Brain microvascular endothelial cell (primary cell): ENCODE data around the gene EPM2A.

ENCODE experiments used
- DNase-seq: peaks from one replicate; pipeline ENCODE4 v3.0.0-alpha.2; 2020
- H3K27ac ChIP-seq: fragments of 250-450 bp; sonication (Bioruptor Pico); 2 replicates; pipeline ENCODE4 v1.5.1; 2020; ENCODE audit warnings: mild to moderate bottlenecking, moderate library complexity
- H3K27me3 ChIP-seq: fragments of 250-450 bp; sonication (Bioruptor Pico); replicated peaks from 2 replicates; pipeline ENCODE4 v1.5.1; 2020; ENCODE audit warnings: mild to moderate bottlenecking
- H3K36me3 ChIP-seq: fragments of 250-450 bp; sonication (Bioruptor Pico); replicated peaks from 2 replicates; pipeline ENCODE4 v1.5.1; 2020; ENCODE audit warnings: mild to moderate bottlenecking
- H3K4me3 ChIP-seq: 2 replicates; pipeline ENCODE4 v1.5.1; 2011; ENCODE audit warnings: low read depth, mild to moderate bottlenecking, control low read depth, low read length, moderate library complexity
- CTCF ChIP-seq: IDR thresholded peaks from 2 replicates; pipeline ENCODE4 v1.5.1; 2011; ENCODE audit warnings: low read depth, mild to moderate bottlenecking, moderate library complexity, low read length, control low read depth, inconsistent platforms; ENCODE audit errors: missing control alignments
- in situ Hi-C: cut with HindIII; loops from 2 replicates; pipeline ENCODE4 v1.10.0; 2017; ENCODE audit warnings: low sequenced_read_pairs, low pct_ligation_motif_present

EPM2A gene

GRCh38 chr6:145631374-145631773, 103.9 kb downstream of the EPM2A start:
- no peaks in the 10 kb centered on the region for H3K36me3 ChIP-seq
- H3K27me3 ChIP-seq = no peaks in the 10 kb centered on the region
- TF ChIP-seq CTCF = no peak
- no peak overlapping the region for H3K27ac ChIP-seq
- DNase-seq = no peak
- in situ Hi-C loops = no loop called here
- H3K4me3 ChIP-seq = no peak overlapping the region

GRCh38 chr6:145630598-145630997, 104.7 kb downstream of the EPM2A start:
- in situ Hi-C loops = no loop called here
- Histone ChIP-seq H3K36me3 (no peaks in the 10 kb centered on the region), H3K4me3 (no peak overlapping the region), H3K27me3 (no peaks in the 10 kb centered on the region), H3K27ac (no peak overlapping the region)
- no peak for TF ChIP-seq CTCF
- DNase-seq = no peak

DNA sequence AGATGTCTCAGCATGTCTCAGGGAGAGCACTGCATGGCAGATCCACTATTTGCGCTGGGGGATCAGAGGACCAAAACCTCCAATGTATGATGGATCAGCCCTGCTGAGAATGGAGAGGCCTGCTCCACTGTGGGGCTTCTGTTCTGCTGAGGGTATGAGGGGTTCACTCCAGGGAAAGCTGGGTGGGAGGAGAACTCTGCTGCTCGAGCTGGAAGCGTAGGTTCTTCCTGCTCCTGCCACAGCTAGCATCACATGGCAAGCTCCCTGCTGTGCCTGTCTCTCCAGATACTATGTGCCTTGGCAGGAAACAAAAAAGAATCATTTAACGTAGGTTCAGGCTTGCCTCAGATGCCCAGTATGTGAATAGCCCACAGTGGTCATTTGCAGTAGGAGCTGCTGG, 105.8 kb downstream of the EPM2A start:
- TF ChIP-seq CTCF = no peak
- Histone ChIP-seq H3K36me3 (no peaks in the 10 kb centered on the region), H3K27me3 (no peaks in the 10 kb centered on the region), H3K27ac (no peak overlapping the region), H3K4me3 (no peak overlapping the region)
- in situ Hi-C loops = no loop called here
- no peak for DNase-seq

DNA sequence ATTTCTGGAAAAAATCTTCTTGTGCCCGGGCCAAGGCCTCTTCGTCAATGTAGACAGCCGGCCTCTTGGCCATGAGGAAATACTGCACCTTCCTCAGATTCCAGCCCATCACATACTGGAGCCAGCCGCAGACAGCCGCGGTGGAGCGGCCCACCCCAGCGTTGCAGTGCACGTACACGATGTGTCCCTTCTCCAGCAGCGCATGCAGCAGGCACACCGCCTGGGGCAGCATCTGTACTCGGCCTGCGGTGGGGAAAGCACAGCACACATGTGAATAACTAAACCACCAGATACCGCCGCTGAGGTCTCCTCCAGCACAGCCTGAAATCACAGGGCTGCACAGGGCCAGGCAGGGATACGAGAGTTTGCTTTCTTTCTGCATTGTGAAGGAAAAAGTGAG, 107.9 kb downstream of the EPM2A start:
- H3K27ac ChIP-seq = no peak overlapping the region
- H3K36me3 ChIP-seq = no peaks in the 10 kb centered on the region
- no peak overlapping the region for H3K4me3 ChIP-seq
- TF ChIP-seq CTCF = no peak
- in situ Hi-C loops = no loop called here
- H3K27me3 ChIP-seq = no peaks in the 10 kb centered on the region
- DNase-seq = no peak

- no peak for DNase-seq
- Histone ChIP-seq H3K36me3 (no peaks in the 10 kb centered on the region), H3K27ac (no peak overlapping the region), H3K4me3 (no peak overlapping the region), H3K27me3 (no peaks in the 10 kb centered on the region)
- TF ChIP-seq CTCF = no peak
- in situ Hi-C loops = no loop called here
These were observed 108.5 kb downstream of the EPM2A start for GRCh38 chr6:145626857-145627256.

- Histone ChIP-seq H3K27ac (no peak overlapping the region), H3K36me3 (no peaks in the 10 kb centered on the region), H3K4me3 (no peak overlapping the region), H3K27me3 (no peaks in the 10 kb centered on the region)
- no peak for TF ChIP-seq CTCF
- in situ Hi-C loops = no loop called here
- no peak for DNase-seq
These were observed 112.1 kb downstream of the EPM2A start for GRCh38 chr6:145623231-145623630.
